ENCODE measurements around the gene CASKIN2. TPM values are rescaled to one million over a fixed set of nuclear protein-coding genes. Genes with fewer than 3 reads are reported as not detected.

CASKIN2 gene
- total RNA-seq, 6 experiments from 2014 or later: 17.5 to 25.3 (median 21.5) TPM

DNA sequence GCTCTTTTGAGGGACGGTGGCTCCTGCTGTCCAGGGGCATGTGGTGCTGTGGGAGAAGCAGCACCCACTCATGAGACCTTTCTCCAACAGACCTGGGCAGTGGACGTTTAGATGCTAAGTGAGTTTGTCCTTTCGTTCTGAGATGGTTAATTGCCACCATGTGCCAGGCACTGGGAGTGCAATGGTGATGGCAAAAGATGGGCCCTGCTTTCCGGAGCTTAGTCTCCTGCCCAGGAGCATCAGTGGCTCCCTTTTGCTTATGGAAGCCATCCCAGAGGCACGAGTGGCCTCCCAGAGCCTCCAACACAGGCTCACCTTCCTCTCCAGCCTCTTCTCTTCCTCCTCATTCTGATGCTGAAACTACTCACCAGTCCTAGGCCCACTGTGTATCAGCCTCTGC is 28.4 kb downstream of the CASKIN2 start:
- Mint-ChIP-seq H3K4me1 (ENCODE audit: low read depth) (no peaks in the 10 kb centered on the region), H3K27me3 (ENCODE audit: insufficient read depth) (no peaks in the 10 kb centered on the region; the same call in 1 of the 2 replicates), H3K36me3 (ENCODE audit: low read depth) (no peaks in the 10 kb centered on the region), H3K27ac (no peak overlapping the region), H3K9me3 (no peaks in the 10 kb centered on the region), H3K4me3 (no peak overlapping the region)
- TF ChIP-seq, protein P1, sequence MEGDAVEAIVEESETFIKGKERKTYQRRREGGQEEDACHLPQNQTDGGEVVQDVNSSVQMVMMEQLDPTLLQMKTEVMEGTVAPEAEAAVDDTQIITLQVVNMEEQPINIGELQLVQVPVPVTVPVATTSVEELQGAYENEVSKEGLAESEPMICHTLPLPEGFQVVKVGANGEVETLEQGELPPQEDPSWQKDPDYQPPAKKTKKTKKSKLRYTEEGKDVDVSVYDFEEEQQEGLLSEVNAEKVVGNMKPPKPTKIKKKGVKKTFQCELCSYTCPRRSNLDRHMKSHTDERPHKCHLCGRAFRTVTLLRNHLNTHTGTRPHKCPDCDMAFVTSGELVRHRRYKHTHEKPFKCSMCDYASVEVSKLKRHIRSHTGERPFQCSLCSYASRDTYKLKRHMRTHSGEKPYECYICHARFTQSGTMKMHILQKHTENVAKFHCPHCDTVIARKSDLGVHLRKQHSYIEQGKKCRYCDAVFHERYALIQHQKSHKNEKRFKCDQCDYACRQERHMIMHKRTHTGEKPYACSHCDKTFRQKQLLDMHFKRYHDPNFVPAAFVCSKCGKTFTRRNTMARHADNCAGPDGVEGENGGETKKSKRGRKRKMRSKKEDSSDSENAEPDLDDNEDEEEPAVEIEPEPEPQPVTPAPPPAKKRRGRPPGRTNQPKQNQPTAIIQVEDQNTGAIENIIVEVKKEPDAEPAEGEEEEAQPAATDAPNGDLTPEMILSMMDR (IDR thresholded peaks at IDR 0.05): no peak
- no peak for DNase-seq

DNA sequence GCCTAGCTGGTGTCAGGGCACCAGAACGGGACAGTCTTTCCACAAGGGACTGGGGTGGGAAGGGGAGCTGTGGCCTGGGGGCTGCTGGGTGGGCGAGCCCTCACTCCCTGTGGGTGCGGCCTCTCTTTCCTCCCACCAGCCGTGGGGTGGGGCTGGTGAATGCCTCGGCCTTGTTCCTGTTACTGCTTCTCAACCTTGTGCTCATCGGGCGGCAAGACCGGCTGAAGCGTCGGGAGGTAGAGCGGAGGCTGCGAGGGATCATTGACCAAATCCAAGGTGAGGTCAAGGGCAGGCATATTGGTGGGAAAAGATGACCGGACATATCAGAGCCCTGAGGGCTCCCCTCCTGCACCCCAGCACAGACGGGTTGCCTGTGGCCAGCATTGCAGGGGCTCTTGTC is 29.2 kb downstream of the CASKIN2 start:
- H3K4me1 Mint-ChIP-seq (ENCODE audit: low read depth): no peaks in the 10 kb centered on the region

DNA sequence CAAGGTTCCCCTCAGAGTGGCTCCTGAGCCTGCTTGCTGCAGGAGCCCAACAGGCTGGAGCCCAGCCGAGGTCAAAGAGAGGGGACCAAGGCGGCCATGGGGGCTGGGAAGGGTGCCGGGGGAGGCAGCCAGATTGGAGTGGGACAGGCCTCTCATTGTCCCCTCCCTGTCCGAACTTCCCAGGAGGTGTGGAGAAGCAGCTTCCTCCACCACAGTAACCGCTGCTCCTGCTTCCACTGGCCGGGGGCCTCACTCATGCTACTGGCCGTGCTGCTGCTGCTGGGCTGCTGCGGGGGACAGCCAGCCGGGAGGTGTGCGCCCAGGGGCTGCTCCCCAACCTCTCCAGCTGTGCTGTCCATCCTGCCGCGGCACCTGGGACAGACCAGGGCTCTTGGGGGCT is 29.6 kb downstream of the CASKIN2 start:
- no peak overlapping the region for H3K27ac Mint-ChIP-seq
- TF ChIP-seq, protein P1 (IDR thresholded peaks at IDR 0.05): no peak
- H3K4me1 Mint-ChIP-seq (ENCODE audit: low read depth): no peaks in the 10 kb centered on the region
- no peaks in the 10 kb centered on the region; the same call in 1 of the 2 replicates for H3K27me3 Mint-ChIP-seq (ENCODE audit: insufficient read depth)
- H3K9me3 Mint-ChIP-seq: no peaks in the 10 kb centered on the region
- H3K36me3 Mint-ChIP-seq (ENCODE audit: low read depth): no peaks in the 10 kb centered on the region
- H3K4me3 Mint-ChIP-seq: no peak overlapping the region
- no peak for DNase-seq

More for the DNA sequence above, 29.2 kb downstream of the CASKIN2 start:
- Mint-ChIP-seq H3K27me3 (ENCODE audit: insufficient read depth) (no peaks in the 10 kb centered on the region; the same call in 1 of the 2 replicates), H3K9me3 (no peaks in the 10 kb centered on the region), H3K4me3 (no peak overlapping the region), H3K27ac (no peak overlapping the region), H3K36me3 (ENCODE audit: low read depth) (no peaks in the 10 kb centered on the region)
- TF ChIP-seq, protein P1 (IDR thresholded peaks at IDR 0.05): no peak
- DNase-seq: no peak

DNA sequence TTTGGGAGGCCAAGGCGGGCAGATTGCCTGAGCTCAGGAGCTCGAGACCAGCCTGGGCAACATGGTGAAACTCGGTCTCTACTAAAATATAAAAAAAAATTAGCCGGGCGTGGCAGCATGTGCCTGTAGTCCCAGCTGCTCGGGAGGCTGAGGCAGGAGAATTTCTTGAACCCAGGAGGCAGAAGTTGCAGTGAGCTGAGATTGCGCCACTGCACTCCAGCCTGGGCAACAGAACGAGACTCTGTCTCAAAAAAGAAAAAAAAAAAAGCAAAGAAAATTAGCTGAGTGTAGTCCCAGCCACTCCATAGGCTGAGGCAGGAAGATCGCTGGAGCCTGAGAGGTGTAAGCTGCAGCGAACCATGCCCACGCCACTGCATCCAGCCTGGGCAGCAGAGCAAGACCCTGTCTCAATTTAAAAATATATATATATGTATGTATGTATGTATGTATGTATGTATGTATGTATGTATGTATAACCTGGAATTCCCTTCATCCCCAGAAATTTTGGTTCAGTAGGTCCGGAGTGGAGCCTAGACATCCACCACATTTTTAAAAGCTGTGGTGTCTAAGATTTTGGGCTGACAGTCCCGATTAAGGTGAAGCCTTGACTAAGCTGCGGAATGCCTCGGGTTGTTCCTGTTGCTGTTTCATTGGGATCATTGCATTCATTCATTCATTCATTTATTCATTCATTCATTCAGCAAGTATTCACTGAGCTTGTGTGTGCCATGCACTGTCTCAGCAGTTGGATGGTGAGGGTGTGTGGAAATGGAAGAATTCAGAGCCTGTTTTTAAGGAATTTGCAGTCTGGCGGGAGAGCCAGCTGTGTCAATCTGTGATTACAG is 33.0 kb downstream of the CASKIN2 start:
- no peaks in the 10 kb centered on the region for H3K36me3 Mint-ChIP-seq (ENCODE audit: low read depth)

DNA sequence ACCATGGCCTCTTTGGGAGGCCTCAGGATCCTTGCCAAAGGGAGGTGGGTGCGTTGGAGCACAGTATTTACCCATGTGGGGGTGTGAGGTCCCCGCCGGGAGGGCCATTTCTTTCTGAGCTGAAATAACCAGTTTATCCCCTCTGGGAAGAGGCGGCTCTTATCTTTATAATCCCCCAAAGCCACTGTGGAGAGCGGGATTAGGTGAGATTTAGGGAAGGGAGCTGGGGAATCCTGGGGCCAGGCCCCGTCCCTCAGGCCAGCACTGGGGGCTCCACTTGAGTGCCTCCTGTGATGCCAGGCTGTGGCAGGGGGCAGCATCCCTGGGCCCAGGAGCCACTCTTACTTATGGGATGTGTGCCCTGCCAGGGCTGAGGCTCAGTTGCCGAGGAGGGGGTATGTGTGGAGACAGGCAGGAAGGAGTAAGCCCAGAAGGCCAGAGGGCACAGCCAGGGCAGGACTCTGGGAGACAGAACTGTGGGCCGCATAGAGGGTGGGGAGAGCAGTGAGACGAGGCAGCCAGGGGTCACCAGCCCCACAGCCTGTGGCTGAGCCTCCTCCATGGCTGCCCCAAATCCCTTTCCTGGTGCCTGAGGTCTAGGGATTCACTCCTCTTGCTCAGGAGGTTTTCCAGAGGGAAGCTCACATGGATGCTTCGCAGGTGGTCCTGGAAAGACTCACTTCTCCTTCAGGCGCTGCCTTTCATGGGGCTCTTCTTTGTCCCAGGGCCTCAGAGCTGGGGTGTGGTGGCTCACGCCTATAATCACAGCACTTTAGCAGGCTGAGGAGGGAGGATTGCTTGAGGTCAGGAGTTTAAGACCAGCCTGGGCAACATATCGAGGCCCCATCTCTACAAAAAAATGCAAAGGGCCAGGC is 33.9 kb downstream of the CASKIN2 start:
- H3K4me3 Mint-ChIP-seq: no peak overlapping the region
- no peak overlapping the region for H3K27ac Mint-ChIP-seq

More for the DNA sequence above, 33.0 kb downstream of the CASKIN2 start:
- no peak overlapping the region for H3K4me3 Mint-ChIP-seq
- no peak for DNase-seq
- H3K4me1 Mint-ChIP-seq (ENCODE audit: low read depth): no peaks in the 10 kb centered on the region
- TF ChIP-seq, protein P1 (IDR thresholded peaks at IDR 0.05): no peak
- H3K27me3 Mint-ChIP-seq (ENCODE audit: insufficient read depth): peaks cover 2% of the 10 kb centered on the region; the same call in 1 of the 2 replicates
- H3K9me3 Mint-ChIP-seq: no peaks in the 10 kb centered on the region
- H3K27ac Mint-ChIP-seq: no peak overlapping the region

More for the DNA sequence above, 33.9 kb downstream of the CASKIN2 start:
- Mint-ChIP-seq H3K9me3 (no peaks in the 10 kb centered on the region), H3K4me1 (ENCODE audit: low read depth) (no peaks in the 10 kb centered on the region), H3K27me3 (ENCODE audit: insufficient read depth) (peaks cover 2% of the 10 kb centered on the region; the same call in 1 of the 2 replicates), H3K36me3 (ENCODE audit: low read depth) (no peaks in the 10 kb centered on the region)
- TF ChIP-seq, protein P1 (IDR thresholded peaks at IDR 0.05): no peak
- no peak for DNase-seq

All from HFFc6 (cell line).